A673 (cell line): ENCODE data around the gene F7.

ENCODE experiments used
- CTCF ChIP-seq: fragments of 300-800, 200-600 bp; sonication (generic); conservative IDR thresholded peaks from 2 replicates; pipeline ENCODE4 v1.5.1; 2017; ENCODE audit warnings: low read depth, mild to moderate bottlenecking, antibody characterized with exemption, low read length, moderate library complexity, mixed read lengths
- EZH2 ChIP-seq: fragments of 200-600 bp; sonication (generic); IDR thresholded peaks from 2 replicates; pipeline ENCODE4 v1.6.1; 2017; ENCODE audit warnings: borderline replicate concordance, low read depth, mild to moderate bottlenecking, mixed read lengths, antibody characterized with exemption, low read length; ENCODE audit not compliant: poor library complexity, severe bottlenecking

GRCh38 chr13:113082198-113083021 lies 23.2 kb upstream of the F7 start:
- TF ChIP-seq CTCF (no peak), EZH2 (no peak)
